ENCODE measurements around the gene SPTBN1. TPM values are rescaled to one million over a fixed set of nuclear protein-coding genes. Genes with fewer than 3 reads are reported as not detected.
A peak's percentile ranks its signal among the peaks of the same experiment; 100 is the strongest.
"Not testable (repeated sequence)": the region's sequence is repeated elsewhere in the genome, so short reads cannot be mapped to it uniquely, and the experiment has no call there.

Gene SPTBN1
- total and polyA plus RNA-seq, 7 experiments from 2014 or later: 43.3 to 207 (median 171) TPM

DNA sequence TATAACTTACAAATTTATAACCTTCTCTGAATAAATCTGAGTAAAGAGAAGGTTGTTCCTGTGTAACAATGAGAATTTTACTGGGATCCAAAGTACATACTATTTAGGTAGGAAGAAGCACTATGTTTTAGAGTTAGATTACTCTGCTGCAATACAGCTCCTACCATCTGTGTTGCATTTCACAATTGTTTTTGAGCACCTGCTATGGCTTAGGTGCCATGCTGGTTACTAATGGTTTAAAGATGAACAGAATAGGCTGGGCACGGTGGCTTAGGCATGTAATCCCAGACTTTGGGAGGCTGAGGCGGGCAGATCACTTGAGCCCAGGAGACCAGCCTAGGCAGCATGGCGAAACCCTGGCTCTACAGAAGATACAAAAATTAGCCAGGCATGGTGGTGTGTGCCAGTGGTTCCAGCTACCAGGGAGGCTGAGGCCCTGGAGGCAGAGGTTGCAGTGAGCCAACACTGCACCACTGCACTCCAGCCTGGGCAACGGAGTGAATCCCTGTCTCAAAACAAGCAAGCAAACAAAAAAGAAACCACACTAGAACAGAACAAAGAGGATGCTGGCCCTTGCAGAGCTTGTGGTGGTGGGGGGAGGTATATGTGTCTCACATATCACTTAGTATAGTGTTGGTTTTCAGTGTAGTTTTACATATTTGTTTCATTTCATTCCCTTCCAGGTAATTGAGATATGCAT lies 56.7 kb downstream of the SPTBN1 start:
- Mint-ChIP-seq H3K36me3 (no peaks in the 10 kb centered on the region), H3K9me3 (no peaks in the 10 kb centered on the region), H3K27me3 (peaks cover 0 to 15% (median 0%) of the 10 kb centered on the region in 5 donors), H3K4me3 (no peak overlapping the region), H3K27ac (no peak overlapping the region), H3K4me1 (peaks cover 0 to 6% (median 4%) of the 10 kb centered on the region in 7 donors)
- Histone ChIP-seq H3K9me3 (ENCODE audit: control insufficient read depth in 2 of 3, low read length in 3 of 3) (no peaks in the 10 kb centered on the region), H3K27me3 (ENCODE audit: control insufficient read depth in 2 of 2, insufficient read depth in 2 of 2, low read length in 2 of 2) (no peaks in the 10 kb centered on the region), H3K4me3 (ENCODE audit: low read length) (no peak overlapping the region), H3K36me3 (ENCODE audit: control insufficient read depth in 2 of 3, insufficient read depth in 3 of 3, low read length in 3 of 3) (no peaks in the 10 kb centered on the region), H3K4me1 (ENCODE audit: control insufficient read depth in 2 of 2, insufficient read depth in 2 of 2, low read length in 2 of 2) (no peaks in the 10 kb centered on the region), H3K27ac (ENCODE audit: low read depth, low read length) (no peak overlapping the region)
- ATAC-seq (no peak), DNase-seq (no peak)
- intact Hi-C loops (cut with micrococcal nuclease): no loop called here
- CTCF ChIA-PET: interaction anchor here (1.4 to 1.5 kb wide), 2 partner anchors 11 to 192 kb away, joined by 5 to 6 read pairs; no protein-coding TSS in a partner anchor
- POLR2A ChIA-PET: no interaction called here

DNA sequence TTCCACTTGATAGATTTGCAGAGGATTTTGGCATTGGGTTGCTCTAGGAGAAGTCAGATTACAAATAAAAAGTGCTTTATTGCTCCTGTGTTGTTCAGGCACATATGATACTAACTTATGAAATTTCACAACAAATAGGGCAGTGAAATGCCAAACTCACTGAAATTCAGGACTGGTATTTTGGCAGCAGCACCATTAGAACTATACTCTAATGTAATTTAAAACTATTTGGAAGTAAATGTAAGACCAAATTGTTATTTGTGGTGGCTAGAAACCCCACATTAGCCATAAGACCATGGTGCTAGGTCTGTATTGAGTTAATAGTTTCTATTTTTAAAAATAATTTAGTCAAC lies 57.2 kb downstream of the SPTBN1 start:
- CTCF ChIA-PET: interaction anchor here (1.4 to 1.5 kb wide), 2 partner anchors 10 to 191 kb away, joined by 5 to 6 read pairs; no protein-coding TSS in a partner anchor

DNA sequence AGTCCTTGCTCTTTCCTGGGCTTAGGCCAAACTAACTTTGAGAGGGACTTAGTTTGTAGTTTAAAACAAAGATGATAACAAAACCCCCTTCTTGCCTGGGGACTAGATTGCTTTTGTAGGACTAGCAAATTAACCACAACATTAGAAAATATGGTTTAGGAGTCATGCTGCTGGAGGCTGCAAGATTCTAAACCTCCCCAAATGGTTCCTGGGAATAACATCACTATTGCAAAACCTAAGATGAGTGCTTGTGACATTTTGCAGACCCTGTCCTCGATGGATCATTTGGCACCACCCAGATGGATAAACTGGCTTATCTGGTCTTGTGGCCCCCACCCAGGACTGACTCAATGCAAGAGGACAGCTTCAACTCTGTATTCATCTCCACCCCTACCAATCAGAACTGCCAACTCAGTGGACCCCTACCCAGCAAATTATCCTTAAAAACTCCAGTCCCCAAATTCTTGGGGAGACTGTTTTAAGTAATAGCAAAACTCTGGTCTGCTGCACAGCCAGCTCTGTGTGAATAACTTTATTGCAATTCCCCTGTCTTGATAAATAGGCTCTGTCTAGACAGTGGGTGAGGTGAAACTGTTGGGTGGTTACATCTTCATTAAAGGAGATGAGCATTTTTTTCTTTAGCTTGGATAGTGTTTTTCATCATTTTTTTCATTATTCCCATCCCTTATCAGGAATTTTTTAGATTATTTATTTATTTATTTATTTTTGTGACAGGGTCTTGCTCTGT lies 58.9 kb downstream of the SPTBN1 start:
- Histone ChIP-seq H3K27ac (ENCODE audit: low read depth, low read length) (no peak overlapping the region), H3K4me3 (ENCODE audit: low read length) (no peak overlapping the region), H3K4me1 (ENCODE audit: control insufficient read depth in 2 of 2, insufficient read depth in 2 of 2, low read length in 2 of 2) (no peaks in the 10 kb centered on the region), H3K36me3 (ENCODE audit: control insufficient read depth in 2 of 3, insufficient read depth in 3 of 3, low read length in 3 of 3) (no peaks in the 10 kb centered on the region), H3K27me3 (ENCODE audit: control insufficient read depth in 2 of 2, insufficient read depth in 2 of 2, low read length in 2 of 2) (no peaks in the 10 kb centered on the region), H3K9me3 (ENCODE audit: control insufficient read depth in 2 of 3, low read length in 3 of 3) (no peaks in the 10 kb centered on the region)
- CTCF ChIA-PET: interaction anchor here (0.6 kb wide), 2 partner anchors 100 to 611 kb away, joined by 3 read pairs; no protein-coding TSS in a partner anchor
- ATAC-seq: no peak
- peaks cover 0 to 6% (median 4%) of the 10 kb centered on the region in 7 donors for H3K4me1 Mint-ChIP-seq
- H3K27ac Mint-ChIP-seq: peak overlapping the region in 1 of 9 donors; percentile 20
- no peak overlapping the region for H3K4me3 Mint-ChIP-seq
- no peaks in the 10 kb centered on the region for H3K9me3 Mint-ChIP-seq
- H3K27me3 Mint-ChIP-seq: peaks cover 0 to 29% (median 0%) of the 10 kb centered on the region in 5 donors
- no peak for DNase-seq
- H3K36me3 Mint-ChIP-seq: no peaks in the 10 kb centered on the region
- intact Hi-C loops (cut with micrococcal nuclease): no loop called here
- POLR2A ChIA-PET: no interaction called here

More for the DNA sequence above, 57.2 kb downstream of the SPTBN1 start:
- Histone ChIP-seq H3K36me3 (ENCODE audit: control insufficient read depth in 2 of 3, insufficient read depth in 3 of 3, low read length in 3 of 3) (no peaks in the 10 kb centered on the region), H3K27ac (ENCODE audit: low read depth, low read length) (no peak overlapping the region), H3K4me3 (ENCODE audit: low read length) (no peak overlapping the region), H3K27me3 (ENCODE audit: control insufficient read depth in 2 of 2, insufficient read depth in 2 of 2, low read length in 2 of 2) (no peaks in the 10 kb centered on the region), H3K4me1 (ENCODE audit: control insufficient read depth in 2 of 2, insufficient read depth in 2 of 2, low read length in 2 of 2) (no peaks in the 10 kb centered on the region), H3K9me3 (ENCODE audit: control insufficient read depth in 2 of 3, low read length in 3 of 3) (no peaks in the 10 kb centered on the region)
- H3K27ac Mint-ChIP-seq: no peak overlapping the region
- H3K27me3 Mint-ChIP-seq: peaks cover 0 to 18% (median 0%) of the 10 kb centered on the region in 5 donors
- peaks cover 0 to 6% (median 4%) of the 10 kb centered on the region in 7 donors for H3K4me1 Mint-ChIP-seq
- intact Hi-C loops (cut with micrococcal nuclease): no loop called here
- DNase-seq: no peak
- H3K36me3 Mint-ChIP-seq: no peaks in the 10 kb centered on the region
- no peak for ATAC-seq
- no peak overlapping the region for H3K4me3 Mint-ChIP-seq
- POLR2A ChIA-PET: no interaction called here
- H3K9me3 Mint-ChIP-seq: no peaks in the 10 kb centered on the region

DNA sequence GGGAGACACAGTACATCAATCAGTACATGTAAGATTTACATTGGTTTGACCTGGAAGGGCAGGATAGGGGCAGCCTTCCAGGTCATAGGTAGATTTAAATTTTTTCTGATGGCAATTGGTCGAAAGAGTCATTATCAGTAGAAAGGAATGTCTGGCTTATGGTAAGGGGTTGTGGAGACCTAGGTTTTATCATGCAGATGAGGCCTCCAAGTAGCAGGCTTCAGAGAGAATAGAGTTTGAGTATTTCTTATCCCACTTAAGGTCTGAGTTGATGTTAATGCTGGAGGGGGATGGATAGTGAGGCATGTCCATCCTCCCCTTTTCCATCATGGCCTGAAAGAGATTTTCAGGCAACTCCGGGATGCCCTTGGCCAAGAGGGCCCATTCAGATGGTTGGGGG lies 60.7 kb downstream of the SPTBN1 start:
- H3K9me3 Mint-ChIP-seq: no peaks in the 10 kb centered on the region
- Histone ChIP-seq H3K9me3 (ENCODE audit: control insufficient read depth in 2 of 3, low read length in 3 of 3) (no peaks in the 10 kb centered on the region), H3K36me3 (ENCODE audit: control insufficient read depth in 2 of 3, insufficient read depth in 3 of 3, low read length in 3 of 3) (no peaks in the 10 kb centered on the region), H3K4me3 (ENCODE audit: low read length) (no peak overlapping the region), H3K4me1 (ENCODE audit: control insufficient read depth in 2 of 2, insufficient read depth in 2 of 2, low read length in 2 of 2) (no peaks in the 10 kb centered on the region), H3K27me3 (ENCODE audit: control insufficient read depth in 2 of 2, insufficient read depth in 2 of 2, low read length in 2 of 2) (no peaks in the 10 kb centered on the region), H3K27ac (ENCODE audit: low read depth, low read length) (no peak overlapping the region)
- DNase-seq (no peak), ATAC-seq (no peak)
- no peaks in the 10 kb centered on the region for H3K36me3 Mint-ChIP-seq
- H3K27me3 Mint-ChIP-seq: peaks cover 0 to 42% (median 0%) of the 10 kb centered on the region in 5 donors
- H3K4me3 Mint-ChIP-seq: no peak overlapping the region
- no peak overlapping the region for H3K27ac Mint-ChIP-seq
- CTCF ChIA-PET: interaction anchor here (0.6 to 1.7 kb wide), 3 partner anchors 88 to 583 kb away, joined by 3 to 4 read pairs (median 3); no protein-coding TSS in a partner anchor
- intact Hi-C loops (cut with micrococcal nuclease): no loop called here
- POLR2A ChIA-PET: no interaction called here
- peaks cover 0 to 6% (median 4%) of the 10 kb centered on the region in 7 donors for H3K4me1 Mint-ChIP-seq

DNA sequence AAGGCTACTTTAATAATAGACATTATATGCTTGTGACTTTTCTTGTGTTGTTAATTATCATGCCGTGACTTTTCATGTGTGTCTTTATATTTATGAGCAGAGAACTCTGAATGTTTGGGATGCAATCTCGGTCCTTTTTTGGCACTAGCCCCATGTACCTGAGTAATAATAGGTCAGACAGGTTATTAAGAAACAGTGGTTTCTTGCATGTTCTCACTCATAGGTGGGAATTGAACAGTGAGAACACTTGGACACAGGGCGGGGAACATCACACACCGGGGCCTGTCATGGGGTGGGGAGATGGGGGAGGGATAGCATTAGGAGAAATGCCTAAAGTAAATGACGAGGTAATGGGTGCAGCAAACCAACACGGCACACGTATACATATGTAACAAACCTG lies 61.9 kb downstream of the SPTBN1 start:
- H3K27ac Mint-ChIP-seq; H3K4me1 ChIP-seq (ENCODE audit: control insufficient read depth in 2 of 2, insufficient read depth in 2 of 2, low read length in 2 of 2); ATAC-seq; H3K4me3 Mint-ChIP-seq; DNase-seq; H3K27me3 ChIP-seq (ENCODE audit: control insufficient read depth in 2 of 2, insufficient read depth in 2 of 2, low read length in 2 of 2); H3K36me3 ChIP-seq (ENCODE audit: control insufficient read depth in 2 of 3, insufficient read depth in 3 of 3, low read length in 3 of 3); H3K9me3 Mint-ChIP-seq; H3K4me3 ChIP-seq (ENCODE audit: low read length); H3K36me3 Mint-ChIP-seq; H3K9me3 ChIP-seq (ENCODE audit: control insufficient read depth in 2 of 3, low read length in 3 of 3); intact Hi-C loops (cut with micrococcal nuclease); H3K27ac ChIP-seq (ENCODE audit: low read depth, low read length): not testable (repeated sequence)
- Mint-ChIP-seq H3K27me3 (peaks cover 0 to 42% (median 0%) of the 10 kb centered on the region in 5 donors), H3K4me1 (peaks cover 4 to 10% (median 9%) of the 10 kb centered on the region in 7 donors)
- ChIA-PET POLR2A (interaction anchor here (0.8 kb wide), 1 partner anchor 197 kb away, joined by 4 read pairs; no protein-coding TSS in a partner anchor), CTCF (interaction anchor here (1.7 kb wide), 1 partner anchor 186 kb away, joined by 4 read pairs; no protein-coding TSS in a partner anchor)

DNA sequence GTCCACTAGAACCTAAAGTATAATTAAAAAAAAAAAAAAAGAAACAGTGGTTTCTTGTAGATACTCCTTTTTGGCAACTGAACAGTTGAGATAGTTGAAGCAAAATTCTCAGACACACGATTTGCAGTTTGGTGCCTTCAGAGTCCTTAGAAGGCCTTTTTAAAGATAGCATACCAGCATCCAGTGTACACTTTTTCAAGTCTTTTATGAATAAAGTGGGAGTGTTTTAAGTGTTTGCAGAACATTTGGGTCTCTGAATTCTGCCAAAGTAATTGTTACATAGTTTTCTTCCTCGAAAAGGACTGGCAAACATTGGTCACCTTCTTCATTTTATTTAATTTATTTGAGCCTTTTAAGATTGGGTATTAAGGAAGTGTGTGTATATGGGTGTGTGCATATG lies 62.3 kb downstream of the SPTBN1 start:
- ChIA-PET CTCF (no interaction called here), POLR2A (no interaction called here)
- H3K9me3 ChIP-seq (ENCODE audit: control insufficient read depth in 2 of 3, low read length in 3 of 3): no peaks in the 10 kb centered on the region
- no peak for DNase-seq
- Mint-ChIP-seq H3K27ac (no peak overlapping the region), H3K4me1 (peaks cover 4 to 10% (median 7%) of the 10 kb centered on the region in 7 donors), H3K36me3 (no peaks in the 10 kb centered on the region), H3K9me3 (peaks cover 0 to 4% (median 0%) of the 10 kb centered on the region in 11 donors), H3K4me3 (no peak overlapping the region), H3K27me3 (peaks cover 0 to 42% (median 0%) of the 10 kb centered on the region in 5 donors)
- no peaks in the 10 kb centered on the region for H3K27me3 ChIP-seq (ENCODE audit: control insufficient read depth in 2 of 2, insufficient read depth in 2 of 2, low read length in 2 of 2)
- no peak overlapping the region for H3K4me3 ChIP-seq (ENCODE audit: low read length)
- H3K4me1 ChIP-seq (ENCODE audit: control insufficient read depth in 2 of 2, insufficient read depth in 2 of 2, low read length in 2 of 2): no peaks in the 10 kb centered on the region
- H3K36me3 ChIP-seq (ENCODE audit: control insufficient read depth in 2 of 3, insufficient read depth in 3 of 3, low read length in 3 of 3): no peaks in the 10 kb centered on the region
- no peak overlapping the region for H3K27ac ChIP-seq (ENCODE audit: low read depth, low read length)
- ATAC-seq: no peak
- intact Hi-C loops (cut with micrococcal nuclease): no loop called here

Measured in naive thymus-derived CD4-positive, alpha-beta T cell (primary cell).